Melanocyte of skin (primary cell): ENCODE measurements around the gene MCM7. TPM values are rescaled to one million over a fixed set of nuclear protein-coding genes. Genes with fewer than 3 reads are reported as not detected.

Experiments used
- small RNA-seq, 2 donors: library from RNA; depleted of rRNA; stranded (forward); fragments of <200 nt; gene quantifications; one replicate each; pipeline ENCODE3, GENCODE V24; 2012
- total RNA-seq, 2 donors: library from RNA; depleted of rRNA; stranded (reverse); fragments of >200 nt; gene quantifications; 2 replicates each; pipeline ENCODE4 v1.2.3, GENCODE V29; 2012

MCM7 gene
- total RNA-seq: 100 to 1,000 TPM in 1 of 2 donors, 10 to 100 TPM in 1; 69.5 to 202 TPM

DNA sequence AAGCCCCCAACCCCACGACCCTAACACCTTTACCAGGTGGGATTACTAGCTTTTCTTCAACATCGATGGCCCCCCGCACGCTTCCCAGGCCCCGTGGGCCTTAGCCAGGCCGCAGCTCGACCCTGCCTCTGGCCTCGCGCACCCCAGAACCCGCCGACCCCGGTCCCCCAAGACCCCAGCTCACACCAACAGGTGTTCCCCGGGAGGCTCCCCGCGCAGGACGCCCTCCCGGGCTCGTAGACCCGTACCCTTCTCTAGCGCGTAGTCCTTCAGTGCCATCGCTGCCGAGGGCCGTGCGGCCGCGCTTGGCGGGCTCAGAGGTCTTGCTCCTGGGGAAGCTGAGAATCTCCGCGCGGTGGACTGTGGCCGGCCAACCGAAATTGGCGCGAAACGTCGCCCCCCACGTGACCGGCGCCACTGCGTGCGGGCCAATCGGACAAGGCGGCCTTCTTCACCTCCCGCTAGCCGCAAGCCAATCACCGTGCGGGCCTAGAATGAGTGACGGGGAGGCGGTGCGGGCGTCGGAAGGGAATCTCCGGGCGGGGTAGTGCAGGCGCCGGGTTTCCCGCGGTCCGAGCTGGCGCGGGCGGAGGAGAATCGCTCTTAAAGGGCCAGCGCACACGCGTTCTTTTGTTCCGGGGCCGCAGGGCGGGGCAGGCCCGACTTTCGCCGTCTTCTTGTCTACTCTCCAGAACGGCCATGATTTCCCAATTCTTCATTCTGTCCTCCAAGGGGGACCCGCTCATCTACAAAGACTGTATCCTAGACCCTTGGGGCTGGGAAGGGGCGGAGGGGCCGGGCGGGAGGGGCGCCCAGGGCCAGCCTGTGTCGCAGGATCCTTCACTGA lies at the start of gene MCM7, which contains the start of gene AP4M1:
MCM7 (minus strand) TSS at position 382 of the 847 bp plus-strand sequence; CDS start at position 279, 103 bp downstream.
AP4M1 (plus strand) TSS at position 628 of the 847 bp plus-strand sequence; CDS start at position 700, 72 bp downstream.

DNA sequence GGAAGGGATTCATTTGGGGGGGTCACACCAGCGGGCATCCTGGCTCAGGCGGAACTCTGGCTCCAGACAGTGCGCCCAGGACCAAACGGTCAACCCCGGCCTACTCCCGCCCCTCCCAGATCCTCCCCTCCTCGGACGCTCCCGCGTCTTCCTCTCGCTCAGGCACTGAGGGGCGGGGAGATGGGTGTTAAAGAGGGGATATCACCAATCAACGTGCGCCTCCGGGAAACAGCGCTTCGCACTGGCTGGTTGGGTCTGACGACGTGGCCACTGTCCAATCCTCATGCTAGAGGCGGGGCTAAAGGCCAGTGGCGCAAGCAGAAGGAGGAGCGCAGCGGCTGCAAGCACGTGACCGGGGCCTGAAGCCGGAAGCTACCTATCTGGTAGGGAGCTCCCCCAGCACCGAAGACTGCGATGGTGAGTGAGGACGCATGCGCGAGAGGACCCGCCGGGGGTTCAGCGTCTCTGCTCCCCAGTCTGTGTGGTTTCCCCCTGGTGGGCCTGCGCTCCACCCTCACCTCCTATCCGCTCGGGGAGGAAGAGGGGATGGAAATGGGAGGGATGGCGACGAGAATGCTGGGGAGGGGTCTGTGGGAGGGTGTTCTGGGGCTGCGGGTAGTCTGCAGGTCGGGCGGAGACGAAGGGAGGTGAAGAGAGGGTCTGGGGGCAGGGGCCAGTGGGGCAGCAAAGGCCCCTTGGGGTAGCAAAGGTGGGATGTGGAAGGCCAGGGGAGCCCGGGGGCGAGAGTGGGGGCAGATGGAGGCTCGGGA lies 47.5 kb upstream of the MCM7 start, which contains the start of gene LAMTOR4:
LAMTOR4 (plus strand) TSS at position 360 of the 770 bp plus-strand sequence; CDS start at position 415, 55 bp downstream.

DNA sequence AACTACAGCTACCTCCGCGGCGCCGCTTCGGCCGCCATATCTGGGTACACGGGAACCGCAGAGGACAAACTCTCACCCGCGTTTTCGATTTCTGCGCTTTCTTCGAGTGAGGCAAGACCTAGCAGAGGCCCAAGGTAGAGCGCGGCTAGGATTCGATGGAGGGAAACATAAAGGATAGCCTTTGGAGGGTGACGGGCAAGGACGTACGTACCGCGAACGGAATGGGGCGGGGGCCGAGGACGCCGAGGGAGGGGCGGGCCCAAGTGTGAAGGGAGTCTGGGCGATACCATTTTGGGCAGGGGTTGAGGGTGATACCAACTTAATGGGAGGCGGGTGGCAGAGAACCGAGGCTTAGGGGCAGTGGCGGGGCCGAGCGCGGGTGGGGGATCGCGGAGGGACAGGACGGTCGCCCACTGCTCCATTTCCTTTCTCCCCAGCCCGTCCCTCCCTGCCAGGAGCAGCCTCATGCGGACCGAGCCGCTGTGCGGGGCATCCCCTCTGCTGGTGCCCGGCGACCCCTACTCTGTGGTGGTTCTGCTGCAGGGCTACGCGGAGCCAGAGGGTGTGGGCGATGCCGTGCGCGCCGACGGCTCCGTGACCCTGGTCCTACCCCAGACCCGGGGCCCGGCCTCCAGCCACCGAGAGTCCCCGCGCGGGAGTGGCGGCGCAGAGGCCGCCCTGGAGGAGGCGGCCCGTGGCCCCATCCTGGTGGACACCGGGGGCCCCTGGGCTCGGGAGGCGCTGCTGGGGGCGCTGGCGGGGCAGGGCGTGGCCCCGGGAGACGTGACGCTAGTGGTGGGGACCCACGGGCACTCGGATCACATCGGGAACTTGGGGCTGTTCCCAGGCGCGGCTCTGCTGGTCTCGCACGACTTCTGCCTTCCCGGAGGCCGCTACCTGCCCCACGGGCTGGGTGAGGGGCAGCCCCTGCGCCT lies 26.0 kb upstream of the MCM7 start, which contains the start of gene MBLAC1:
MBLAC1 (plus strand) TSS at position 37 of the 935 bp plus-strand sequence; CDS start at position 466, 429 bp downstream.

DNA sequence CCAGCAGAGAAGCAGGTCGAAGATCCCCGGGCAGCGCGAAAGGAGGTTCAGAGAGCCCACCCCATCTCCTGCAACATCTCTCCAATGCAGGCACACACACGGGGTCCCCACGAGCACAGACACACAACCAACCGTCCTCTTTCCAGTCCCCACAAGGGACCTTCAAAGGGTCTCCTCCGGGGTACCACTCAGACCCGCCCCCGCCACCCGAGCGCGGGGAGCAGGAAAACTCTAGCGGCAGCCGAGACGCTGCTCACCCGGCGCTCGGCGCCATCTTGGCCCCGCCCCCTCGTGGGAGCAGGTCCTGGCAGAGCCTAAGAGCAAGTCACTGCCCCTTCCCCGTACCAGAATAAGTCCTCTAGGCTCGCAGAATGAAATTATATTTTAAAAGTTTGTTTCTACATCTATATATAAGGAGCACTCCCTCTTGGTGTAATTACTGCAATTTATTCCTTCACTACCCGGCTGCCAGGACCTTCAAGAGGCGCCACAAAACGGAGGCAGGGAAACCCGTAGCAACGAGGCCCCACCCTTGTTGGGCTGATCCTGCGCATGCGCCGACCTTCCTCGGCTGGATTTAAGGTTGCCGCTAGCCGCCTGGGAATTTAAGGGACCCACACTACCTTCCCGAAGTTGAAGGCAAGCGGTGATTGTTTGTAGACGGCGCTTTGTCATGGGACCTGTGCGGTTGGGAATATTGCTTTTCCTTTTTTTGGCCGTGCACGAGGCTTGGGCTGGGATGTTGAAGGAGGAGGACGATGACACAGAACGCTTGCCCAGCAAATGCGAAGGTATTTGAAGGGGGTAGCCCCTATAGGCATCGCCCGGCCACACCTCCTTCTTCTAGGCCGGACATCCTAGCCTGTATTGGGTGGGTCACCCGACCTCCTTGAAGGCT lies 18.1 kb upstream of the MCM7 start, which contains the start of the genes CNPY4 and TAF6:
CNPY4 (plus strand) TSS at position 563 of the 898 bp plus-strand sequence; CDS start at position 674, 111 bp downstream.
TAF6 (minus strand) TSS at position 287 of the 898 bp plus-strand sequence. CDS start 5,149 bp downstream, outside the sequence.

DNA sequence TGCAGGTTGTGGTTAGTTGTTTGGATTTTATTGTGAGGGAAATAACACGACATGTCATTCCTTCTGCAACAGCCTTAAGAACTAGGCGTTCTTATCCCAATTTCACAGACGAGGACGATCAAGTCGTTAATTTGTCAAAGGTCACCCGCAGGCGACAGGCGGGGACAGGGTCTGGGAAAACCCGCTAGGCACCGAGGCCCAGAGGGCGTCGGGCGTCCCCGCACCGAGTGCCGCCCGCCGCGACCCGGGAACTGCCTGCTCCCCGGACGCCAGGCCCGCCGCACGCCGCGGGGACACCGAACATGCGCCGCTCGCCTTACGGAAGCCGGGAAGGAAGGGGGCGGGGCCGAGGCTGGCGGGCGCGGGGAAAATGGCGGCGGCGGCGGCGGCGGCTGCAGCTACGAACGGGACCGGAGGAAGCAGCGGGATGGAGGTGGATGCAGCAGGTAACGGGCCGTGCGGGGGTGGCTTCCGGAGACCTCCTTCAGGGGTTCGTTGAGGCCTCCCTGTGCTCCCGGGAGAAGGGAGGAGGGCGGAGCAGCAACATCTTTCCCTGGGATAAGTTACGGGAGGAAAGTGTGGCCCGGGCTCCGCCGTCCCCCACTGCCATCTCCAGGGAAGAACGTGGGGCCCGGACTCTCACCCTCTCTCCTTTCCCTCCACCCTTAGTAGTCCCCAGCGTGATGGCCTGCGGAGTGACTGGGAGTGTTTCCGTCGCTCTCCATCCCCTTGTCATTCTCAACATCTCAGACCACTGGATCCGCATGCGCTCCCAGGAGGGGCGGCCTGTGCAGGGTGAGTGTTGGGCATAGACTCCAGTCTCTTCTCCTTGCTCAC lies 12.4 kb downstream of the MCM7 start, which contains the start of gene COPS6:
COPS6 (plus strand) TSS at position 349 of the 837 bp plus-strand sequence; CDS start at position 371, 22 bp downstream.

DNA sequence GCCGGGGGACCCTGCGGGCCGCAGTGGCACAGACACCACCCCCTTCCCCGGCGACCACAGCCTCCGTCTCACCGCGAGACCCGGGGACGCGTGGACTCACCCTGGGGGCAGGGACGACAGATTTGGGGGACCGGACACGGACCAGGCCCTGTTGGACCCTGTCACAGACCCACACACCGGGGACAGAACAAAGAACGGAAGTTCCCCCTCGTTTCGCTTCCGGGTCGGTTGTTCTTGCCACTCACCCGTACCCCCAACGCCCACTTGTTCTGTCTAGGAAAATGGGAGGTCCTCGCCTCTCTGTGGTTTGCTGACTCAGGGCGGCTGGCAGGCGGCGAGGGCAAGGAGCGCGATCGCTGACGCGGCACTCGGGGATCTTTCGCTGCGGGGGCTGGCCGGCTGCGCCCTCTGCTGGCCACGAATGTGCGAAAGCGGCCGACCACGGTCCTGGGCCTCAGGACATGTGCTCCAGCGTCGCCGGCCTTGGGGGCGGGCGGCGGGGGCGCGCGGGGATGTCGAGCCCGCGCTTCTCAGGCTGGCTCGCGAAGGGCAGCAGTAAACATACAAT lies 19.6 kb downstream of the MCM7 start, which contains the start of gene ZNF3:
ZNF3 (minus strand) TSS at position 189 of the 568 bp plus-strand sequence. CDS start 4,366 bp downstream, outside the sequence.

DNA sequence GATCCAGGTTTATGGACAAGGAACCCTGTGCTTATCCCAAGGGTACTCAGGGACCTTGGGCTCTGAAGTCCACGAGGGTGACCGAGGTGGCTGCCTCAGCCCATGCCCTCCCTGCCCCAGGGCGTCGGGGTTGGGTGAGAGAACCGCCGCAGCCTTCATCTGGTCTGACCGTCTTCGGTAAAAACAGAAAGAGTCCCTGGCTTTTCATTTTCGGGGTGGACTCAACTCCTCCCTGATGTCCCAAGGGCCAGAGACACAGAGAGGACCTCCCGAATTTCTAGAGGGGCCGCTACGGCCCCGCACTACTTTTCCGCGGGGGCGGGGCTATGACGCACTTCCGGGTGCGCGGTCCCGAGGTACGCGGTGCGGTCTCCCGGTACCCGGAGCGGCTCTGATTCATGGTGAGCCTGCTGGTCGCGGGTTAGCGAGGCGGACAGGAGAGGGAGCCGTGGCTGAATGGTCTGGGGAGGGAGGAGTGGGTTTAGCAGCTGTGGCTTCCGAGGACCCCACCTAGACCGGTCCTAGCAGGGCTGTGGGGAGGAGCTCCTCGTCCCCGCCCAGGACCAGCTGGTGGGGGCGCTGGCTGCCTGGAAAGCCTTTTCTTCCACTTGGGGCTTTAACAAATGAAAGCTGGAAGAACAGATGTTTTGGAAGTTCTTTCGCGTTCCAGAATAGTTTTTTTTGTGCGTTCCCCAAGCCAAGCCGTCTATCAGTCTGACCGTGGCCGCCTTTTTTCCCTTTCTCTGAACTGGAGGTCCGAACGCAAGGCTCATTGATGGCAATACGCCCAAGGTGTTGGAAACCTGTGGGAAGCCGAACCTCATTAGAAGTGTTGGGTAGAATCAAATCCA lies 51.5 kb downstream of the MCM7 start, which contains the start of gene ZSCAN21:
ZSCAN21 (plus strand) TSS at position 334 of the 851 bp plus-strand sequence. CDS start 7,233 bp downstream, outside the sequence.

Small RNA genes lying within 50 kb of the gene (small RNA-seq; reads per million reads assigned to genes)
- 10,242 to 18,435 reads per million in 2 donors for gene MIR106B
- gene MIR25: 3,127 to 3,949 reads per million in 2 donors
- 9,151 to 11,865 reads per million in 2 donors for gene MIR93

Other genes with a start within 250 kb of the MCM7 start
- gene OR2AE1, start 224.4 kb downstream of the MCM7 start, total RNA-seq: under 1 TPM; 0.33 to 0.34 TPM
- gene TRIM4, start 181.9 kb downstream of the MCM7 start, total RNA-seq: 10 to 100 TPM; 22.7 to 25.3 TPM
- under 1 TPM in 1 of 2 donors, not detected in 1; 0.69 TPM for gene GJC3, start 171.8 kb downstream of the MCM7 start, total RNA-seq
- gene AZGP1, start 125.4 kb downstream of the MCM7 start, total RNA-seq: under 1 TPM; 0.34 to 1.00 TPM
- 10 to 100 TPM; 39.3 to 68.5 TPM for gene ZKSCAN1, start 85.8 kb downstream of the MCM7 start, total RNA-seq
- 10 to 100 TPM in 1 of 2 donors, 1 to 10 TPM in 1; 7.0 to 12.4 TPM for gene ZSCAN21, start 51.6 kb downstream of the MCM7 start, total RNA-seq
- 10 to 100 TPM; 21.0 to 21.3 TPM for gene ZNF3, start 19.7 kb downstream of the MCM7 start, total RNA-seq
- 10 to 100 TPM; 42.3 to 48.0 TPM for gene COPS6, start 12.4 kb downstream of the MCM7 start, total RNA-seq
- 10 to 100 TPM; 11.0 to 12.4 TPM for gene AP4M1, start 246 bp upstream of the MCM7 start, total RNA-seq
- gene TAF6, start 18.0 kb upstream of the MCM7 start, total RNA-seq: 10 to 100 TPM; 31.0 to 54.3 TPM
- gene CNPY4, start 18.2 kb upstream of the MCM7 start, total RNA-seq: 10 to 100 TPM; 11.0 to 12.0 TPM
- gene MBLAC1, start 25.6 kb upstream of the MCM7 start, total RNA-seq: 1 to 10 TPM; 2.3 to 2.8 TPM
- 100 to 1,000 TPM in 1 of 2 donors, 10 to 100 TPM in 1; 96.0 to 127 TPM for gene LAMTOR4, start 47.5 kb upstream of the MCM7 start, total RNA-seq
- 10 to 100 TPM in 1 of 2 donors, 1 to 10 TPM in 1; 10.0 to 12.0 TPM for gene TRAPPC14, start 57.3 kb upstream of the MCM7 start, total RNA-seq
- 1 to 10 TPM; 3.3 to 5.2 TPM for gene GAL3ST4, start 67.2 kb upstream of the MCM7 start, total RNA-seq
- 1 to 10 TPM; 1.7 to 2.4 TPM for gene GPC2, start 76.0 kb upstream of the MCM7 start, total RNA-seq
- 1 to 10 TPM; 1.7 to 2.4 TPM for gene STAG3, start 76.5 kb upstream of the MCM7 start, total RNA-seq
- not detected for gene PVRIG, start 118.6 kb upstream of the MCM7 start, total RNA-seq
- not detected for gene SPDYE3, start 206.3 kb upstream of the MCM7 start, total RNA-seq